Mammary epithelial cell (primary cell): ENCODE measurements around the gene MAST4.

Source experiments
- CTCF ChIP-seq, 2 donors: IDR thresholded peaks in 1 of 2; conservative IDR thresholded peaks in 1 of 2; 2 replicates each; pipeline ENCODE4 v1.5.1; 2011 to 2012; ENCODE audit warnings: inconsistent platforms in 2 of 2, low read length in 2 of 2, mild to moderate bottlenecking in 2 of 2, control low read depth in 1 of 2, low read depth in 1 of 2; ENCODE audit not compliant: insufficient read depth in 1 of 2; ENCODE audit errors: extremely low read depth in 1 of 2
- EZH2 ChIP-seq: IDR thresholded peaks from 2 replicates; pipeline ENCODE4 v1.6.1; 2012; ENCODE audit warnings: low read length, inconsistent platforms, borderline replicate concordance

GRCh38 chr5:66958980-66959641 lies 362.9 kb downstream of the MAST4 start:
- TF ChIP-seq CTCF (conservative IDR thresholded peaks at IDR 0.05 in 1 of 2, IDR thresholded peaks at IDR 0.05 in 1 of 2; ENCODE audit: extremely low read depth in 1 of 2, insufficient read depth in 1 of 2, low read depth in 1 of 2, low read length in 2 of 2) (no peak), EZH2 (no peak)
